ENCODE data around the gene RPS6KA2. TPM values are rescaled to one million over a fixed set of nuclear protein-coding genes. Genes with fewer than 3 reads are reported as not detected.

The RPS6KA2 gene
- total and polyA plus RNA-seq, 2 donors (not counting 3 experiments of a cell fraction or from before 2014, with no cell fraction given) = 54.5 to 75.8 TPM

DNA sequence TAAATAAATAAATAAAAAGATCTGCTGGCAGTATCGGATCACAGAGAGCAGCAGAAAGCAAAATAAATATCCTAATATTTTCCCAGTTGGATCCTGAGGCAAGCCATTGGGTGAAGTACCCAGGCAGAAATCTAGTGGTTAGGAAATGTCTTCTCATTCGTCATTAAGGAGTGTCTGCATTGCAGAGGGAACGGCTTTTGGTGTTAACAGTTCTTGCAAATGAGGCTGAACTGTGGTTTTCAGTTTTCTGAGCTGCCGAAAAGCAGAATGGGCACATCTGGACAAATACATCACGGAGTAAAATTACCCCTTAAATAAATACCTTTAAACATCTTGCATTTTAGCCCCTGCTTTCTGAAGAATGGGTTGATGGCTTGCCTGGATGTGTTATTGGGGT lies 162.1 kb downstream of the RPS6KA2 start:
- Histone ChIP-seq H3K9me3 (replicated peaks; ENCODE audit: control insufficient read depth, insufficient read depth, low read length) (no peaks in the 10 kb centered on the region), H3K4me3 (replicated peaks in 1 of 3; ENCODE audit: insufficient read depth in 1 of 3, low read depth in 1 of 3, low read length in 3 of 3) (no peak overlapping the region), H3K4me2 (ENCODE audit: insufficient read depth, low read length) (no peak overlapping the region), H3K79me2 (ENCODE audit: control insufficient read depth, insufficient read depth, low read length) (no peaks in the 10 kb centered on the region), H3K4me1 (ENCODE audit: control insufficient read depth, extremely low read depth, insufficient read depth, low read length) (peaks cover 6% of the 10 kb centered on the region), H4K20me1 (replicated peaks; ENCODE audit: control insufficient read depth, extremely low read depth, insufficient read depth, low read length) (no peaks in the 10 kb centered on the region), H3K27me3 (ENCODE audit: control insufficient read depth in 2 of 2, insufficient read depth in 2 of 2, low read length in 2 of 2) (no peaks in the 10 kb centered on the region), H2AFZ (ENCODE audit: low read depth, low read length) (no peak overlapping the region), H3K36me3 (ENCODE audit: control insufficient read depth in 2 of 2, extremely low read depth in 1 of 2, insufficient read depth in 2 of 2, low read length in 2 of 2) (peaks cover 0 to 30% of the 10 kb centered on the region in 2 experiments), H3K27ac (ENCODE audit: insufficient read depth, low read depth, low read length) (no peak overlapping the region), H3K9me1 (replicated peaks; ENCODE audit: control insufficient read depth, extremely low read depth, insufficient read depth, low read length) (no peaks in the 10 kb centered on the region), H3K9ac (replicated peaks; ENCODE audit: extremely low read depth, insufficient read depth, low read length) (no peak overlapping the region)
- dilution Hi-C loops (cut with MboI; ENCODE audit: extremely low pct_ligation_motif_present, low sequenced_read_pairs) = no loop called here
- DNase-seq (ENCODE audit: low read depth, low spot score) (no peak), FAIRE-seq (no peak)
- ChIA-PET CTCF (interaction anchor here (1.4 kb wide), 1 partner anchor 189 kb away, joined by 3 read pairs; no protein-coding TSS in a partner anchor), POLR2A (no interaction called here)
- TF ChIP-seq GATA2 (IDR thresholded peaks at IDR 0.05; ENCODE audit: insufficient read depth, insufficient read length, low read depth, low read length) = no peak
- TF ChIP-seq JUN (IDR thresholded peaks at IDR 0.05; ENCODE audit: borderline replicate concordance, insufficient read depth, insufficient read length, low read depth) = no peak
- TF ChIP-seq, protein P1, sequence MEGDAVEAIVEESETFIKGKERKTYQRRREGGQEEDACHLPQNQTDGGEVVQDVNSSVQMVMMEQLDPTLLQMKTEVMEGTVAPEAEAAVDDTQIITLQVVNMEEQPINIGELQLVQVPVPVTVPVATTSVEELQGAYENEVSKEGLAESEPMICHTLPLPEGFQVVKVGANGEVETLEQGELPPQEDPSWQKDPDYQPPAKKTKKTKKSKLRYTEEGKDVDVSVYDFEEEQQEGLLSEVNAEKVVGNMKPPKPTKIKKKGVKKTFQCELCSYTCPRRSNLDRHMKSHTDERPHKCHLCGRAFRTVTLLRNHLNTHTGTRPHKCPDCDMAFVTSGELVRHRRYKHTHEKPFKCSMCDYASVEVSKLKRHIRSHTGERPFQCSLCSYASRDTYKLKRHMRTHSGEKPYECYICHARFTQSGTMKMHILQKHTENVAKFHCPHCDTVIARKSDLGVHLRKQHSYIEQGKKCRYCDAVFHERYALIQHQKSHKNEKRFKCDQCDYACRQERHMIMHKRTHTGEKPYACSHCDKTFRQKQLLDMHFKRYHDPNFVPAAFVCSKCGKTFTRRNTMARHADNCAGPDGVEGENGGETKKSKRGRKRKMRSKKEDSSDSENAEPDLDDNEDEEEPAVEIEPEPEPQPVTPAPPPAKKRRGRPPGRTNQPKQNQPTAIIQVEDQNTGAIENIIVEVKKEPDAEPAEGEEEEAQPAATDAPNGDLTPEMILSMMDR (IDR thresholded peaks at IDR 0.05; ENCODE audit: extremely low read depth in 1 of 2, insufficient read depth in 1 of 2, low read depth in 1 of 2, low read length in 2 of 2) = no peak
- no peak for TF ChIP-seq MYC (IDR thresholded peaks at IDR 0.05; ENCODE audit: low read depth, low read length)
- intact Hi-C loops (cut with micrococcal nuclease) = no loop called here
- no TSS peak for BruUV-seq (replicated peaks)

All from endothelial cell of umbilical vein (primary cell).